Panc1 (cell line): ENCODE data around the gene GSTO2.

ENCODE experiments used
- TF ChIP-seq, protein P1 (sequence below): fragments of 450-650 bp; IDR thresholded peaks from 2 replicates; pipeline ENCODE4 v1.5.1; 2017; ENCODE audit warnings: mild to moderate bottlenecking
- TF ChIP-seq, protein P2 (sequence below), 2 experiments: IDR thresholded peaks; 2 replicates each; pipeline ENCODE4 v1.6.1; 2011 to 2012; ENCODE audit warnings: low read depth in 2 of 2, control low read depth in 1 of 2, low read length in 1 of 2, mild to moderate bottlenecking in 1 of 2, moderate library complexity in 1 of 2; ENCODE audit not compliant: insufficient read depth in 1 of 2

DNA sequence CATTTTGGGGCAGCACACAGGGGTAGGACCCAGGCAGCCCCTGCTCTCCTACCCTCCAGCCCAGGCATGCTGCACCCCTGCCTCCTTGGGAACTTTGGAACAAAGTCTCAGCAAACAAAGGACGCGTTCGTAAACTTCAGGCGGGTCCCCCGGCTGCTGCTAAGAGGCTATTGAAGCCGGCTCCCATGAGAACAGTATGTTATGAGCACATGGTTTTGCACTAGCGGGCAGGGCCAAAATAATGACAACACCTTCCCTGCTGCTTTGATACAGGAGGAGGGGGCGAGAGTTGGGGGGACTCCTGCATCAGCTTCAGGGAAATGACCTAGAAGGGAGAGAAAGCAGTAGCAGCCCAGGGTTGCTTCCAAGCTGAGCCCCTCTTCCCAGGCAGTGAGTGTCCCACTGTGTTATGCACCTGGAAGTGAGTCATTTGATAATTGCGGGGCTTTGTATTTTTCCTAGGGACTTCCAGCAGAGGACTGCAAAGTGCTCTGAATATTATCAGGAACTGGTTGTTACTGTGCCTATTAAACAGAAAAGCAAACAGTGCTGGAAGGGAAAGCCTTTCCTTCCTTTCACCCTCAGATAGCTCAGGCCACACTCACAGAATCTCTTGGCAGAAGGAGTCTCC, 62.3 kb downstream of the GSTO2 start:
- TF ChIP-seq, protein P1, sequence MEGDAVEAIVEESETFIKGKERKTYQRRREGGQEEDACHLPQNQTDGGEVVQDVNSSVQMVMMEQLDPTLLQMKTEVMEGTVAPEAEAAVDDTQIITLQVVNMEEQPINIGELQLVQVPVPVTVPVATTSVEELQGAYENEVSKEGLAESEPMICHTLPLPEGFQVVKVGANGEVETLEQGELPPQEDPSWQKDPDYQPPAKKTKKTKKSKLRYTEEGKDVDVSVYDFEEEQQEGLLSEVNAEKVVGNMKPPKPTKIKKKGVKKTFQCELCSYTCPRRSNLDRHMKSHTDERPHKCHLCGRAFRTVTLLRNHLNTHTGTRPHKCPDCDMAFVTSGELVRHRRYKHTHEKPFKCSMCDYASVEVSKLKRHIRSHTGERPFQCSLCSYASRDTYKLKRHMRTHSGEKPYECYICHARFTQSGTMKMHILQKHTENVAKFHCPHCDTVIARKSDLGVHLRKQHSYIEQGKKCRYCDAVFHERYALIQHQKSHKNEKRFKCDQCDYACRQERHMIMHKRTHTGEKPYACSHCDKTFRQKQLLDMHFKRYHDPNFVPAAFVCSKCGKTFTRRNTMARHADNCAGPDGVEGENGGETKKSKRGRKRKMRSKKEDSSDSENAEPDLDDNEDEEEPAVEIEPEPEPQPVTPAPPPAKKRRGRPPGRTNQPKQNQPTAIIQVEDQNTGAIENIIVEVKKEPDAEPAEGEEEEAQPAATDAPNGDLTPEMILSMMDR, result no peak
- TF ChIP-seq, protein P2, sequence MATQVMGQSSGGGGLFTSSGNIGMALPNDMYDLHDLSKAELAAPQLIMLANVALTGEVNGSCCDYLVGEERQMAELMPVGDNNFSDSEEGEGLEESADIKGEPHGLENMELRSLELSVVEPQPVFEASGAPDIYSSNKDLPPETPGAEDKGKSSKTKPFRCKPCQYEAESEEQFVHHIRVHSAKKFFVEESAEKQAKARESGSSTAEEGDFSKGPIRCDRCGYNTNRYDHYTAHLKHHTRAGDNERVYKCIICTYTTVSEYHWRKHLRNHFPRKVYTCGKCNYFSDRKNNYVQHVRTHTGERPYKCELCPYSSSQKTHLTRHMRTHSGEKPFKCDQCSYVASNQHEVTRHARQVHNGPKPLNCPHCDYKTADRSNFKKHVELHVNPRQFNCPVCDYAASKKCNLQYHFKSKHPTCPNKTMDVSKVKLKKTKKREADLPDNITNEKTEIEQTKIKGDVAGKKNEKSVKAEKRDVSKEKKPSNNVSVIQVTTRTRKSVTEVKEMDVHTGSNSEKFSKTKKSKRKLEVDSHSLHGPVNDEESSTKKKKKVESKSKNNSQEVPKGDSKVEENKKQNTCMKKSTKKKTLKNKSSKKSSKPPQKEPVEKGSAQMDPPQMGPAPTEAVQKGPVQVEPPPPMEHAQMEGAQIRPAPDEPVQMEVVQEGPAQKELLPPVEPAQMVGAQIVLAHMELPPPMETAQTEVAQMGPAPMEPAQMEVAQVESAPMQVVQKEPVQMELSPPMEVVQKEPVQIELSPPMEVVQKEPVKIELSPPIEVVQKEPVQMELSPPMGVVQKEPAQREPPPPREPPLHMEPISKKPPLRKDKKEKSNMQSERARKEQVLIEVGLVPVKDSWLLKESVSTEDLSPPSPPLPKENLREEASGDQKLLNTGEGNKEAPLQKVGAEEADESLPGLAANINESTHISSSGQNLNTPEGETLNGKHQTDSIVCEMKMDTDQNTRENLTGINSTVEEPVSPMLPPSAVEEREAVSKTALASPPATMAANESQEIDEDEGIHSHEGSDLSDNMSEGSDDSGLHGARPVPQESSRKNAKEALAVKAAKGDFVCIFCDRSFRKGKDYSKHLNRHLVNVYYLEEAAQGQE (IDR thresholded peaks at IDR 0.05; ENCODE audit: insufficient read depth in 1 of 2, low read depth in 2 of 2, low read length in 1 of 2), result no peak
